ENCODE data around the gene WDR44. TPM values are rescaled to one million over a fixed set of nuclear protein-coding genes. Genes with fewer than 3 reads are reported as not detected.
"Not testable (repeated sequence)": the region's sequence is repeated elsewhere in the genome, so short reads cannot be mapped to it uniquely, and the experiment has no call there.

The WDR44 gene
- total and polyA plus RNA-seq, 2 donors (not counting 1 experiment from before 2014, with no cell fraction given) = 4.1 to 24.4 TPM

DNA sequence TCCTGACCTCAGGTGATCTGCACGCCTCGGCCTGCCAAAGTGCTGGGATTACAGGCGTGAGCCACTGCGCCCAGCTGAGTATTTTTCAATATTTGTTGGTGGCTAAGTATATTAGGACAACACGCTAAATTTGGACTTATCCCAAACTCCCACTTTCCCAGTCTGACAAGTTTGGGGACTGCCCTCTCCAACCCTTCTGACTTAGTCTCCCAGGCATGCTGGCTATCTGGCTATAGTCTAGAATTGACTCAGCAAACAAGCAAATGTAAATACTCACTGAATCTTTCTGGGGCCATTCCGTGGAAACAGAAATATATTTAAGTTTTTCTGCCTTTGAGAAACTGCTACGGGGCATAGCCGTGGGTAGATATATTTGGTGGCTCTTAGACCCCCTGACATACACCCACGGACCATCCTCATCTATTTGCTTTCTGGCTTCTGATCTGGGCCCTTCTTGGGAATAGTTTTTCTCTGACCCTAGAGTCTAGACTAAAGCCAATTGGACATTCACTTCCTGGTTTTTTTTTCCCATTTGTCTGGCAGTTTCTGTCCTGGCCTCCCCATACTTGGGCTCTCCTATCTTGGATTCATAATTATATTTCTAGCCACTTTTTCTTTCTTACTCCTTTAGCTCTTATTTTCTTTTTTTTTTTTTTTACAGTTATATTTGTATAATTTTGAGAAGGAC is 138.5 kb downstream of the WDR44 start:
- ATAC-seq (ENCODE audit: low read depth) (no peak), DNase-seq (no peak)
- Histone ChIP-seq H3K36me3 (replicated peaks in 1 of 2; ENCODE audit: control extremely low read depth in 1 of 2, control insufficient read depth in 1 of 2, extremely low read depth in 1 of 2, insufficient read depth in 2 of 2, low read length in 1 of 2) (no peaks in the 10 kb centered on the region), H3K4me3 (ENCODE audit: control extremely low read depth in 1 of 5, extremely low read depth in 1 of 5, insufficient read depth in 1 of 5, low read depth in 2 of 5, low read length in 4 of 5) (no peak overlapping the region), H3K9ac (ENCODE audit: low read length) (no peak overlapping the region), H3K9me3 (ENCODE audit: control extremely low read depth in 1 of 3, control insufficient read depth in 2 of 3, insufficient read depth in 1 of 3, low read length in 2 of 3) (no peaks in the 10 kb centered on the region), H2AFZ (ENCODE audit: insufficient read depth, low read depth, low read length, poor library complexity, severe bottlenecking) (no peak overlapping the region), H3K4me2 (replicated peaks; ENCODE audit: low read depth, low read length, poor library complexity, severe bottlenecking) (no peak overlapping the region), H4K20me1 (ENCODE audit: control insufficient read depth, insufficient read depth, low read length, poor library complexity, severe bottlenecking) (no peaks in the 10 kb centered on the region), H3K79me2 (ENCODE audit: control insufficient read depth, insufficient read depth, low read length) (no peaks in the 10 kb centered on the region), H3K27ac (ENCODE audit: low read length in 2 of 2) (no peak overlapping the region), H3K27me3 (replicated peaks in 1 of 4; ENCODE audit: control extremely low read depth in 1 of 4, control insufficient read depth in 3 of 4, insufficient read depth in 4 of 4, low read length in 3 of 4) (no peaks in the 10 kb centered on the region), H3K4me1 (ENCODE audit: control insufficient read depth in 2 of 2, insufficient read depth in 2 of 2, low read length in 2 of 2) (no peaks in the 10 kb centered on the region)
- ChIA-PET POLR2A (no interaction called here), CTCF (interaction anchor here (1.8 kb wide), 1 partner anchor 118 kb away, joined by 7 read pairs; no protein-coding TSS in a partner anchor)
- no CpG with 5 or more reads among the region's 9 CpGs for WGBS (ENCODE audit: insufficient coverage)
- Mint-ChIP-seq H3K27ac (no peak overlapping the region), H3K9me3 (ENCODE audit: insufficient read depth) (no peaks in the 10 kb centered on the region), H3K4me1 (no peaks in the 10 kb centered on the region), H3K4me3 (no peak overlapping the region), H3K27me3 (no peaks in the 10 kb centered on the region)
- intact Hi-C loops (cut with micrococcal nuclease) = no loop called here
- TF ChIP-seq EZH2 (IDR thresholded peaks at IDR 0.05; ENCODE audit: borderline replicate concordance, insufficient read depth, low read depth, low read length, poor library complexity, severe bottlenecking) = no peak
- TF ChIP-seq, protein P1, sequence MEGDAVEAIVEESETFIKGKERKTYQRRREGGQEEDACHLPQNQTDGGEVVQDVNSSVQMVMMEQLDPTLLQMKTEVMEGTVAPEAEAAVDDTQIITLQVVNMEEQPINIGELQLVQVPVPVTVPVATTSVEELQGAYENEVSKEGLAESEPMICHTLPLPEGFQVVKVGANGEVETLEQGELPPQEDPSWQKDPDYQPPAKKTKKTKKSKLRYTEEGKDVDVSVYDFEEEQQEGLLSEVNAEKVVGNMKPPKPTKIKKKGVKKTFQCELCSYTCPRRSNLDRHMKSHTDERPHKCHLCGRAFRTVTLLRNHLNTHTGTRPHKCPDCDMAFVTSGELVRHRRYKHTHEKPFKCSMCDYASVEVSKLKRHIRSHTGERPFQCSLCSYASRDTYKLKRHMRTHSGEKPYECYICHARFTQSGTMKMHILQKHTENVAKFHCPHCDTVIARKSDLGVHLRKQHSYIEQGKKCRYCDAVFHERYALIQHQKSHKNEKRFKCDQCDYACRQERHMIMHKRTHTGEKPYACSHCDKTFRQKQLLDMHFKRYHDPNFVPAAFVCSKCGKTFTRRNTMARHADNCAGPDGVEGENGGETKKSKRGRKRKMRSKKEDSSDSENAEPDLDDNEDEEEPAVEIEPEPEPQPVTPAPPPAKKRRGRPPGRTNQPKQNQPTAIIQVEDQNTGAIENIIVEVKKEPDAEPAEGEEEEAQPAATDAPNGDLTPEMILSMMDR (IDR thresholded peaks at IDR 0.05) = no peak

DNA sequence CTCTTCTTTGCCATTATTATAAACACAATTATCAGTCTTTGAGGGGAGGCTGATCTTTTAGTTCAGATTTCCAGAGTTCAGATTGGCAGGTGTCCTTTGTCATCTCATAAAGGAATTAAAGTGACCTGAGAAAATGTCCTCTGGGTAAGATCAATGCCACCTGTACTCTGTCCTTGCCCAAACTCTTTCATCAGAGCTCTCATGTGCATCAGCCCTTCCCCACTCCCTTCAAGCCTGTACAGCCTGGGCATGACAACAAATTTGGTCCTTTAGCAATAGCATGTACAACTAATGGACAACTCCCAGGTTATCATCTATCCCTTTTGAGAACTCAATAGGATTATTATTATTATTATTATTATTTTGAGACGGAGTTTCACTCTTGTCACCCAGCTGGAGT is 140.8 kb downstream of the WDR44 start:
- DNase-seq; POLR2A ChIA-PET; H3K27me3 Mint-ChIP-seq; H3K36me3 ChIP-seq (replicated peaks in 1 of 2; ENCODE audit: control extremely low read depth in 1 of 2, control insufficient read depth in 1 of 2, extremely low read depth in 1 of 2, insufficient read depth in 2 of 2, low read length in 1 of 2); H3K4me2 ChIP-seq (replicated peaks; ENCODE audit: low read depth, low read length, poor library complexity, severe bottlenecking); H3K9me3 Mint-ChIP-seq (ENCODE audit: insufficient read depth); H3K4me3 Mint-ChIP-seq; H4K20me1 ChIP-seq (ENCODE audit: control insufficient read depth, insufficient read depth, low read length, poor library complexity, severe bottlenecking); H3K27ac Mint-ChIP-seq; H3K4me1 ChIP-seq (ENCODE audit: control insufficient read depth in 2 of 2, insufficient read depth in 2 of 2, low read length in 2 of 2); H2AFZ ChIP-seq (ENCODE audit: insufficient read depth, low read depth, low read length, poor library complexity, severe bottlenecking); H3K4me3 ChIP-seq (ENCODE audit: control extremely low read depth in 1 of 5, extremely low read depth in 1 of 5, insufficient read depth in 1 of 5, low read depth in 2 of 5, low read length in 4 of 5); H3K4me1 Mint-ChIP-seq; H3K79me2 ChIP-seq (ENCODE audit: control insufficient read depth, insufficient read depth, low read length); H3K27ac ChIP-seq (ENCODE audit: low read length in 2 of 2); intact Hi-C loops (cut with micrococcal nuclease); H3K9me3 ChIP-seq (ENCODE audit: control extremely low read depth in 1 of 3, control insufficient read depth in 2 of 3, insufficient read depth in 1 of 3, low read length in 2 of 3); ATAC-seq (ENCODE audit: low read depth); H3K27me3 ChIP-seq (replicated peaks in 1 of 4; ENCODE audit: control extremely low read depth in 1 of 4, control insufficient read depth in 3 of 4, insufficient read depth in 4 of 4, low read length in 3 of 4); H3K9ac ChIP-seq (ENCODE audit: low read length): not testable (repeated sequence)
- CTCF ChIA-PET = interaction anchor here (3.5 kb wide), 1 partner anchor 114 kb away, joined by 10 read pairs; no protein-coding TSS in a partner anchor
- no CpG with 5 or more reads among the region's 1 CpG for WGBS (ENCODE audit: insufficient coverage)
